GM12878 (cell line): ENCODE measurements around the gene LRRC53. TPM values are rescaled to one million over a fixed set of nuclear protein-coding genes. Genes with fewer than 3 reads are reported as not detected.

Source experiments
- ATAC-seq: fragments of 200-7000 bp; cut with Tn5 transposase; 3 replicates; pipeline ENCODE4 v1.9.1; 2020; ENCODE audit warnings: mild to moderate bottlenecking, moderate library complexity
- BruUV-seq: library from RNA; stranded (reverse); fragments of 400-500 nt; replicated peaks from 2 replicates; lab custom pipeline; 2021; lab: Mats Ljungman, UMichigan
- CTCF ChIA-PET: fragments of 300-600 bp; sonication (Branson Sonifier 250); formaldehyde crosslinking; extraction: SDS; loops from one replicate; lab custom pipeline; 2021; ENCODE audit warnings: inconsistent platforms; lab: Yijun Ruan, JAX
- POLR2A ChIA-PET: fragments of 350-600 bp; formaldehyde crosslinking; extraction: SDS; loops from one replicate; lab custom pipeline; 2021; ENCODE audit warnings: inconsistent platforms; lab: Charles Lee
- RAD21 ChIA-PET: fragments of 300-600 bp; sonication (Branson Sonifier 250); formaldehyde crosslinking; loops from one replicate; lab custom pipeline; 2023; ENCODE audit warnings: antibody characterized with exemption; ENCODE audit not compliant: unreplicated experiment; lab: Charles Lee
- SMC1A ChIA-PET: fragments of 300-600 bp; sonication (Branson Sonifier 250); formaldehyde crosslinking; loops from one replicate; lab custom pipeline; 2023; ENCODE audit not compliant: unreplicated experiment, uncharacterized antibody; lab: Charles Lee
- DNase-seq: peaks from one replicate; pipeline ENCODE4 v3.0.0-alpha.2; 2011; ENCODE audit warnings: low read depth, low spot score
- FAIRE-seq: peaks from 3 replicates; lab custom pipeline; 2011; peaks lifted over from hg19 to GRCh38; lab: Jason Lieb, UNC
- H2AFZ ChIP-seq: 2 replicates; pipeline ENCODE4 v1.6.0; 2011; ENCODE audit warnings: low read depth, low read length, control low read depth; ENCODE audit not compliant: control insufficient read depth
- H3K27ac ChIP-seq: 2 replicates; pipeline ENCODE4 v1.5.1; 2011; ENCODE audit warnings: control low read depth; ENCODE audit not compliant: control insufficient read depth, insufficient read depth
- H3K27me3 ChIP-seq, 2 experiments: replicated peaks in 1 of 2; 2 replicates each; pipeline versions ENCODE4 v1.6.0 to v1.6.1; 2011; ENCODE audit warnings: low read length in 1 of 2; ENCODE audit not compliant: control insufficient read depth in 2 of 2, insufficient read depth in 2 of 2
- H3K36me3 ChIP-seq, 2 experiments: 2 replicates each; pipeline ENCODE4 v1.5.1; 2011; ENCODE audit warnings: low read length in 1 of 2; ENCODE audit not compliant: control insufficient read depth in 2 of 2, insufficient read depth in 2 of 2
- H3K4me1 ChIP-seq: 2 replicates; pipeline ENCODE4 v1.6.1; 2011; ENCODE audit warnings: mild to moderate bottlenecking, low read length, moderate library complexity, mixed read lengths; ENCODE audit not compliant: control insufficient read depth, insufficient read depth
- H3K4me2 ChIP-seq: 2 replicates; pipeline ENCODE4 v1.6.0; 2011; ENCODE audit warnings: control low read depth; ENCODE audit not compliant: control insufficient read depth, insufficient read depth
- H3K4me3 ChIP-seq: fragments of 200-600 bp; sonication (generic); 2 replicates; pipeline ENCODE4 v1.5.1; 2016
- H3K79me2 ChIP-seq: 2 replicates; pipeline ENCODE4 v1.6.0; 2011; ENCODE audit warnings: low read length; ENCODE audit not compliant: control insufficient read depth, insufficient read depth
- H3K9ac ChIP-seq: 2 replicates; pipeline ENCODE4 v1.8.0; 2011; ENCODE audit warnings: low read length, control low read depth, mixed read lengths; ENCODE audit not compliant: control insufficient read depth, insufficient read depth
- H3K9me3 ChIP-seq: replicated peaks from 3 replicates; pipeline ENCODE4 v1.5.1; 2011; ENCODE audit warnings: mild to moderate bottlenecking, low read length; ENCODE audit not compliant: control insufficient read depth, insufficient read depth
- H4K20me1 ChIP-seq: 2 replicates; pipeline ENCODE4 v1.6.0; 2011; ENCODE audit not compliant: control insufficient read depth, insufficient read depth
- ESRRA ChIP-seq: IDR thresholded peaks from 2 replicates; pipeline ENCODE4 v1.6.1; 2012; ENCODE audit warnings: mild to moderate bottlenecking, low read length, improper control_type of control experiment
- FOXK2 ChIP-seq: fragments of 450-650 bp; IDR thresholded peaks from 2 replicates; pipeline ENCODE4 v1.6.1; 2017; ENCODE audit warnings: mild to moderate bottlenecking, moderate library complexity
- HDAC2 ChIP-seq: fragments of 200-600 bp; sonication (generic); IDR thresholded peaks from 2 replicates; pipeline ENCODE4 v1.6.1; 2017
- MAX ChIP-seq: IDR thresholded peaks from 2 replicates; pipeline ENCODE4 v1.6.1; 2012; ENCODE audit warnings: low read depth, low read length, improper control_type of control experiment
- REST ChIP-seq: IDR thresholded peaks from 2 replicates; pipeline ENCODE4 v1.6.1; 2012; ENCODE audit warnings: mild to moderate bottlenecking, low read depth, low read length
- SMAD5 ChIP-seq: IDR thresholded peaks from 2 replicates; pipeline ENCODE4 v1.6.1; 2016; ENCODE audit warnings: antibody characterized with exemption, low read depth
- WGBS: methylation state at CpG from one replicate; pipeline ENCODE4 v1.1.6; 2016; ENCODE audit warnings: low lambda C conversion rate; ENCODE audit not compliant: insufficient replicate concordance, insufficient coverage; ENCODE audit errors: missing lambda C conversion rate; 5-methylcytosine and 5-hydroxymethylcytosine counted together
- in situ Hi-C: fragments of 300-500 bp; cut with MboI; formaldehyde crosslinking; loops from 9 replicates; pipeline ENCODE4 v1.14.3; 2018; ENCODE audit warnings: mixed read lengths
- intact Hi-C: fragments of 100-400 bp; cut with micrococcal nuclease; formaldehyde crosslinking; loops from one replicate; pipeline ENCODE4 v1.14.2; 2022; ENCODE audit not compliant: unreplicated experiment
- polyA plus RNA-seq, 11 experiments: library from polyadenylated mRNA; depleted of rRNA in 4 of 11; unstranded in 6 of 11; stranded (reverse) in 5 of 11; fragments of >200 nt; fragmentation: Nextera tagmentation in 4 of 11; fragmentation: Illumina TruSeq in 1 of 11; extraction: Ambion mirVana in 4 of 11; extraction: Trizol in 1 of 11; gene quantifications; 1 replicate in 1 of 11; 2 replicates in 10 of 11; pipeline versions ENCODE4 v1.2.1 to v1.2.3, GENCODE V29; 2011 to 2016; ENCODE audit warnings: inconsistent platforms in 2 of 11, missing spikeins in 2 of 11, low read depth in 1 of 11
- total RNA-seq, 4 experiments: library from RNA; depleted of rRNA in 3 of 4; stranded (reverse); fragments of >200 nt in 3 of 4; fragmentation: Illumina TruSeq in 1 of 4; extraction: Trizol in 1 of 4; gene quantifications; 2 replicates each; pipeline versions ENCODE4 v1.2.1 to v1.2.3, GENCODE V29; 2013 to 2021

The LRRC53 gene
- total and polyA plus RNA-seq, 10 of the 15 experiments (the other 5 are each of a cell fraction or from before 2014, with no cell fraction given), result not detected

GRCh38 chr1:74486036-74486435 lies 26.4 kb downstream of the LRRC53 start:
- FAIRE-seq, result no peak
- TF ChIP-seq MAX (no peak), ESRRA (no peak), HDAC2 (no peak), FOXK2 (no peak), SMAD5 (no peak), REST (no peak)
- TF ChIP-seq, all 136 proteins: peak for 0
- Histone ChIP-seq H2AFZ (no peak overlapping the region), H3K36me3 (no peaks in the 10 kb centered on the region), H3K4me2 (no peak overlapping the region), H3K9ac (no peak overlapping the region), H3K27ac (no peak overlapping the region), H3K4me1 (no peaks in the 10 kb centered on the region), H4K20me1 (no peaks in the 10 kb centered on the region), H3K4me3 (no peak overlapping the region), H3K79me2 (no peaks in the 10 kb centered on the region), H3K27me3 (no peaks in the 10 kb centered on the region; a peak in 1 of 4 replicates), H3K9me3 (no peaks in the 10 kb centered on the region)
- intact Hi-C loops, result no loop called here
- 0% methylated on average over 1 of the region's 1 CpG for WGBS
- ATAC-seq, result no peak
- BruUV-seq, result no TSS peak
- in situ Hi-C loops, result no loop called here
- no peak for DNase-seq
- SMC1A ChIA-PET, result interaction anchor here (0.7 to 1.5 kb wide), 2 partner anchors 13 to 18 kb away, joined by 3 to 4 read pairs; no protein-coding TSS in a partner anchor
- CTCF ChIA-PET, result interaction anchor here (0.6 to 1.0 kb wide), 2 partner anchors 18 to 197 kb away, joined by 3 to 4 read pairs; no protein-coding TSS in a partner anchor
- POLR2A ChIA-PET, result no interaction called here
- RAD21 ChIA-PET, result no interaction called here
